ENCODE measurements around the gene PLPP6.
A peak's percentile ranks its signal among the peaks of the same experiment; 100 is the strongest.

The PLPP6 gene

DNA sequence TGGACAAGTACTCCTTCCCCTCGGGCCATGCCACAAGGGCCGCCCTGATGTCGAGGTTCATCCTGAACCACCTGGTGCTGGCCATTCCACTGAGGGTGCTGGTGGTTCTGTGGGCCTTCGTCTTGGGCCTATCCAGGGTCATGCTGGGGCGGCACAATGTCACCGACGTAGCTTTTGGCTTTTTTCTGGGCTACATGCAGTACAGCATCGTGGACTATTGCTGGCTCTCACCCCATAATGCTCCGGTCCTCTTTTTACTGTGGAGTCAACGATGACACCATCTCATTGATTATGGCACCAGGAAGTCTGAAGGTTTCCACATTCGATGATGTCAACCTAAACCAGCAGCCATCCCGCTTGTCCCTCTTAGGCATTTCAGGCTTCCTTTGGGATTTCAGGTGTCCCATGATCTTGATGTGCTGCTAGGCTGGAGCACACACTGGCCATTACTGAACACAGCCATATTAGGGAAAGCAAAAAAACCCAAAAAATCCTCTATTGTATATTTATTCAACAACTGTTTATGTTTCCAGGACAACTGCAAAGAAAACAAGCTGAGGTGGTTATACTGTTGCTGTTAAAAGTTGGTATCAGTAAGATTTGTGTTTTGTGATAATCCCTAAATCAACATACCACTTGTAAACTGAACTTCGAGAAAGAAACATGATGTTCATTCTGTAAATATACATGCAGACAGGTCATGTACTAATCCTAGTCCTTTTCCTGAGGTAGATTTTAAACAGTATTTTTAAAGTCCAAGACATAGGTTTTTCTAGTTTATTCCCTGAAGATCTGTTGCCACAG is 1.1 kb downstream of the PLPP6 start:
- no peak for DNase-seq

DNA sequence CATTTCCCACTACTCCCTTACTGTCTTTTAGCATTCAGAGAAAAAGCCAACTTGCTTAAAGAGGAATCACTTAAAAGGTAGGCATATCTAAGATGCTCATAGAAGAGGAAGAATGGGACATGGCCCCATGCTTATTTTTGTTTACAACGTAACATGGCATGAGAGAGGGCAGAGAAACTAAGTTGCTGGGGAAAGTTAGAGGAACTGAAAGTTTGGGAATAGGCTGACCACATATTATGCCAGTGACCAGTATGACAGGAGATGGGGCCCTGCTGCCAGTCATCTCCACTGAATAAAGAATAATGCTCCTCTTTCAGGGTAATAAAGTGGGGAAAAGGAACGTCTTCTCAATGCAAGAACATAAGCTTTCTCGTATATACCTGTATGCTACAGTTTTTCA is 1.9 kb downstream of the PLPP6 start:
- no peak for DNase-seq

DNA sequence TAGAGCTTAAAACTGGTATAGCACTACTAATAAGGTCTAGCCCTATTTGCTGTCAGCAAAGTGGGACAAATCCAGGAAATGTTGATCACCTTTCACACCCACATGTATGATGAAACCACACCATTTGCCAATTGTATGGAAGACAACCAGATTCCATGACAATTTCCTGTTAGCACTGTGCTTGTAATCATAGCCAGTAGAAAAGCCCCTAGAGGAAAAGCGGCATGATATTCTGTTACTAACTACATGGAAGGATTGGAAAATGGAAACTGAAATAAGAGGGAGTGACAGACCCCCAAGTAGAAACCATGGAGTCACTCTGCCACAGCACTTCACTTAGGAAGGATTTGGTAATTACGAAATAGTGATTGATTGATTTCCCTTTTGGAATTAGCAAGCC is 3.3 kb downstream of the PLPP6 start:
- DNase-seq: no peak

DNA sequence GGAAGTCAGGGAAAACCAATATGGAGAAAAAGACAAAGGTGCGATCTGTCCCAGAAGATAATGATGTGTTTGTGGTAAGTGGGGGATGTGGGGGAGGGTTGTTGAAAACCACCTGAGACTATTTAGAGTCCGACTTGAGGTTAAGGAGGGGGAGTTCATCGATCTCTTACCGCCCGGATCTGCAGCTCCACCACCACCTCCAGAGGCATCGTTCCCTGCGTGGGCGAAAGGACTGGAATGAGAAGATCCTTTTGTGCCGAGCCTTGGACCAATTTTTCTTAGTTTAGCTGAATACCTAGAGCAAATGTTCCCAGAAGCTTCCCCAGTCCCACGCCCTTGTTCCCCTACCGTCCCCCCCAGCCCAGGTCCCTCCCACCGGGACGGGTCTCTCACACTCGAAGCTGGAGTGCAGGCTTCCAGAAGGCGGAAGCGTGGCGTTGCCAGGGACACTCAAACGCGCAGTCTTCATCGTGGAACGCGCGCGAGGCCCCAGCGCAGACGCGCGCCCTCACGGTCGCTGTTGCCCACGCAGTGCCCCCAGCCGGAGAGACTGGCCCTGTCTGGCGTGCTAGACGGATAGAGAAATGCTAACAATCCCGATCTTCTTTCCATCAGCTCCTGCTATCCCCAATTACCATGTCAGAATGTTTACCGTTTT is 4.1 kb downstream of the PLPP6 start, which contains the start of gene SPATA6L:
Gene SPATA6L (minus strand): TSS at position 439 of the 658 bp plus-strand sequence. CDS start 230 bp downstream, at position 209.
- DNase-seq: peak; percentile 57

DNA sequence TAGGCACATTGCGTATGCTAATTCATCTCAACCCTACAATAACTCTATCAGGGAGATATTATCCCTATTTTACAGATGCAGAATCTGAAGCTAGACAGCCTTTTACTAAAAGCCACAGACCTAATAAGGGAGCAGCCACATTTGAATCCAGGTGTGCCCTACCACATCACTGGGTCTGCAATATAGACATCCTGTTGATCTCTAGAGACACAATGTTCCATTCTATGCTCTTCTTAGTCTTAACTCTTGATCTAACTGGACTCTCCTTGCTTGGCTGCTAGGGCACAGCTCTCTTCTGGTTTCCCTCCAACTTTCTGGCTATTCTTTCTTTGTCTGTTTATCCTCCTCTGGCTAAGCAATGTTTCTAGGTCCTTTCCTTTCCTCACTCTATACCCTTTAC is 5.6 kb downstream of the PLPP6 start:
- DNase-seq: no peak

DNA sequence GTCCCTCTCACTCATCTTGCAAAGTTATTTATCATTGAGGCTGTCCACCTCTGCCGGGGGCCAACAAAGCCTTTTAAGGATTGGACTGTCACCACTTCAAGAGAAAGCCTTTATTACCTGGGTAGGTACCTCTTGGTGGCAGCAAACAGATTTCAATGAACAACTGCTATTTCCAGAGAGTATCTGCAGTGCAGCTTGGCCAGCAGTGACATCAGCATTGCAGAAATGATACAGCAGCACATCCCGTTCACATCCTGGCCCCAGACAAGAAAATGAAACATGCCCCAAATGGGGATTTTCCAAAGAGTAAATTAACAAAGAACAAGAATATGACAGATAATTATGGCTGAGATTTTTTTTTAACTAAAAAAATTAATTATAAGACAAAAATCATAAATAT is 6.5 kb downstream of the PLPP6 start:
- DNase-seq: no peak

DNA sequence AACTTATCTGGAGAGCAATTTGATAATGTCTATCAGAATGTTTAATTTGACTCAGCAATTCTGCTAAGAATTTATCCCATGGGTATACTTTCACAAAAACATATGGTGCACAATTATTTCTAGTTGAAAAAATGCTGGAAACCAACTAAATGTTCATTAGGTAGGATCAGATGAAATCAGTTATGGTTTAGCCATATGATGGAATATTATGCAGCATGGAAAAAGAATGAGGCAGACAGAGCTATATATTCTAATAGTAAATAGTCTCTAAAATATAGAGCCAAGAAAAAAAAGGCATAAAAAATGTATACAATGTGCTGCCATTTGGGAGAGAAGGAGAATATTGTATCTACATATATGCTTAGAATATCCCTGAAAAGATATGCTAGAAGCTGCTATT is 7.8 kb downstream of the PLPP6 start:
- no peak for DNase-seq

DNA sequence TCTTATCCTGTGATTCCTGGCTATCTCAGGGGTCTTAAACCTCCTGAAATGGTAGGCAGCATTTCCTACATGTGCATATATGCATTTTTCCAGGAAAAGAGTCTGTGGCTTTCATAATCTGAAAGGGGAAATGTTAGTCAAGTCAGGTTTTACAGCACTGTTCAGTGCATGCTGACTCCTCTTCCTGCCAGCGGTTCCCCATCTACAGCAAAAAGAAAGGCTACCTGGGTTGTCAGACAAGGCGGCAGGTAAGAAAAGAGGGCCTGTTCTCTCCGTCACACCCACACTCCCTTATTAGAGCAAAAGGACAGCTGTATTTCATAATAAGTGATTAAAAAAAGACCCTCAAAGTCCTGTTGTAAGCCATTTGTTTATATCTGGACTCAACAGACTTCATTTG is 8.5 kb downstream of the PLPP6 start:
- DNase-seq: no peak

DNA sequence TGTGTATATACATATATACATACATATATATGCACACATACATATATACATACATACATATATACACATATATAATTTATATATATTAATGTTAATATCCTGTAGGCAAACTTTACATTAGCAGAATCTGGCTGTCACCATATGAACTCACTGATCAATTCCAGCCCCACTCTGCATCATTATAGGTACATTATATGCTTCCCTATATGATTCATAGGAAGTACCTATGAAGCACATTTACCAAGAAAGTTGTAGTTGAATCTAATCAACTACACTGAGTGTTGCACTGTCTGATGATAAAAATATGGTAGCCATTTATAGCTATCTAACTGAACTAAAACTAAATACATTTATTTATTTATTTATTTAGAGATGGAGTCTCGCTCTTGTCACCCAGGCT is 9.6 kb downstream of the PLPP6 start:
- no peak for DNase-seq

DNA sequence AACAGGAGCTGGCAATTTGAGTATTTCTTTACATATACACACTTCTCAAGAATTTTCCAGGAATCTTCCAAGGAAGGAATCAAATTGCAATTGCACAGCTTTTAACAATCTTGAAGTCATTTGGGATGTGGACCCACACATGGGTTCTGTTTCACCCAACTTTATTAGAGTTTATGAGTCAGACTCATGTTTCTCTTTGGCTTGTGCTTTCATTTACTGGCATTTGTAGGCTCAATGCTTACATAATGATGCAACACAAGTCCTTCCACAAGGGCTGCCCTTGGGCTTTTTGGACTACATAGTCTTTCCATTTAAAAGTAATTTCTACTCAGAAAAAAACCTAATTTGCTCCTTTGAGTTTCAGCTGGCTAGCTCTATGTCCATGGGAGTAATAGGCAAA is 12.7 kb downstream of the PLPP6 start:
- DNase-seq: no peak

DNA sequence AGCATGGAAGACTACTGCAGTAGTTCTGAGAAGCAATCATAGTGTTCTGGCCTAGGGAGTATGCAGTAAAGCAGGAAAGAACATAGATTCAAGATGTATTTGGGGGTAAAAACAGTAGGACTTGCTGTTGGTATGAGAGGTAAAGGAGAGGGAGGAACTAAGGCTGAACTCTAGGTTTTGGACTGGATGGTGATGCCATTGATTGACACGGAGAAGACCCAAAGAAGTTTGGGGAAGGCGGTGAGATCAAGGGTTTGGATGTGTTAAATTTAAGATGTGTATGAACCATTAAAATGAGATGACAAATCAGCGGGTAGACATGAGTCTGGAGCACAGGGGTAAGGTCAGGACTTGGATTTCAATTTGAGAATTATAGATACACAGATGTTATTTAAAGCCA is 15.3 kb downstream of the PLPP6 start:
- DNase-seq: no peak

DNA sequence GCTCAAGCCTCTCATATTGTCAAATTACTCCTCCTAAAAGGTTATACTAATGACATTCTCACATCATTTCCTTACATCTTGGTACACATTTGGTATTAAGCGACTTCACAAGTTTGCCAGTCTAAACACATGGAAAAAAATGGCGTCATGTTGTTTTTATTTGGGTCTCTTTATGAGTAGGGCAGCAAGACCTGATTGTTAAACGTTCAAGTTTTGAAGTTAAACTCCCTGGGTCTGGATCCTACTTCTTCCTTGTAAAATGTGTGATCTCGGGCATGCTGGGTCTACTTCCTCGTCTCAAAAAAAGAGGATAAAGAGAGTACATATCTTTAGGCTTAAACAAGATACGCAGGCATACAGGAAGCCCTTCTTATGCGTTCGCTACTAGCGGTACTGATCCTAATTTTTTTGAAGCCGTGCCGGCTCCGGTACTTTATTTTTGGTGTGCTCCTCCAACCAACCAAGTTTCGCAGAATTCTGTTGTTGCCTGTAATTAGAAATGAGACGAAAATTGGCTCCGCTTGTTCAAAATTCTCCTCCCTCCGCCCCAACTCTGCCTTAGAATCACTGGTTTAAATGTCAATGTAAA is 16.7 kb downstream of the PLPP6 start:
- peak; percentile 37 for DNase-seq

DNA sequence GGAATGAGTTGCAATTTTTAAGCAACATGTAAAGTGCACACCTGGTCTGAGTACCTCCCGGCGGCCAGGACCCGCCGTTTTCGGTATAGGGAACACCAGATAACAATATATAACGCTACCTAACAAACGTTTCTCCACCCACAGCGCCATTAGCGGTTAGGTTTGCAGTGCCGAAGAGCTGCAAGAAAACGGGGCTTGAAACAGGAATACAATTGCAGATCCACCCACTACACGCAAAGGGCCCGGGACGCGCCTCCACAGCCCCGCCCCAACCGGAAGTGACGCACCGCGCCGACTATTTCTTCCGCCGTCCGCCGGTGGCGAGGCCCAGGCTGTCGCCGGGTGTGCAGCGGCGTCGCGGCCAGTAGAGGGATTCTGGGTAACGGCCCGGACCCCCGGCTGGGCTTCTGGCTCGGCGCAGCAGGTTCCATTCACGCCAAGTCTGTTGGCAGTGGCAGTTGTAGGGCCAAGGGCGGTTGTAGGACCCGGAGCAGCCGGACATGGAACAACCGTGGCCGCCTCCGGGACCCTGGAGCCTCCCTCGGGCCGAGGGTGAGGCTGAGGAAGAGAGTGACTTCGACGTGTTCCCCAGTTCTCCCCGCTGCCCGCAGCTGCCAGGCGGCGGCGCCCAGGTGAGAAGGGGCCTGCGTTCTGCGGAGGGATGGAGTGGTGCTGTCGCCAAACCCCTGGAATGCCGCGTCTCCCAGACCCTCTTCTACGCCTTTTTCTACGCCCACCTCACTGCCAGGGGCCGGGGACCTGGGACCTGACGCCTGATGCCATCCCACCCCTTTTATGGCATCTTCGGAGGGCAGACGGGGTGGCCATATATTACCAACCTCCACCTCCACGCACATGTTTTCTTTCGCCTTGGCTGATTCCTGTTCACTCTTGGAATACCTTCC is 17.4 kb downstream of the PLPP6 start, which contains the start of gene CDC37L1:
Gene CDC37L1 (plus strand): TSS at position 302 of the 905 bp plus-strand sequence. CDS start 199 bp downstream, at position 501.
- peak; percentile 96 for DNase-seq

DNA sequence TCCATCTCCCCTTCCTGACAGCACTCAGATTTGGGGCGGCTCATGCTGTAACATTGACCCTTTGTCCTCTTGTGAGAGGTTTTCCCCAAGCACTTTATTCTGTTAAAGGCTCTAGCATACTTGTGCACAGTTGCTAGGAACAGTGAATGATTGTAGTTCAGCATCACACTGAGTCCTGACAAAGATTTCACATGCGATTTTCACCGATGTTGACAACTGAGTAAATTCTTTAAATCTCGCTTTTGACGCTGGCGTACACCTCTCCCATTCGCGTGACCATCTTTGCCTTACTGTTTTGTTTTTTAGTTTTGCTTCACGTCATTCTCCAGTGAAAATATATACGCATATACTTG is 18.1 kb downstream of the PLPP6 start:
- no peak for DNase-seq

DNA sequence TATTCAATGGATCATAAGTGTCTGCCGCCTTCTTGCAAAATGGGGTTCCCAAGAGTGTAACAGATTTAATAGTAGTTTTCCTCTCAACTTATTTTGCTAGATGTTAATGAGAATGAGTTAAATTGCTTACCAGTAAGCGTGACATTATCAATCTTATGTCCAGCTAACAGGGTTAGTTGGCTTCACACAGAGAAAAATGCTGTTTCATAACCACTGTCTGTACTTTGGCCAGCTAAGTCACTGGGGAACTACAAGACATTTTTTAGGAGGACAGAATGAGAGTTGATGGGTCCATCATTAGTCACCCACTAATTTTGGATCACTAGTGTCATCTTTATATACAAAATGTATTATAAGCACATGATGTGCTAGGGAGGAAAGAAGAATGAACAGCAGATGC is 18.7 kb downstream of the PLPP6 start:
- DNase-seq: no peak

DNA sequence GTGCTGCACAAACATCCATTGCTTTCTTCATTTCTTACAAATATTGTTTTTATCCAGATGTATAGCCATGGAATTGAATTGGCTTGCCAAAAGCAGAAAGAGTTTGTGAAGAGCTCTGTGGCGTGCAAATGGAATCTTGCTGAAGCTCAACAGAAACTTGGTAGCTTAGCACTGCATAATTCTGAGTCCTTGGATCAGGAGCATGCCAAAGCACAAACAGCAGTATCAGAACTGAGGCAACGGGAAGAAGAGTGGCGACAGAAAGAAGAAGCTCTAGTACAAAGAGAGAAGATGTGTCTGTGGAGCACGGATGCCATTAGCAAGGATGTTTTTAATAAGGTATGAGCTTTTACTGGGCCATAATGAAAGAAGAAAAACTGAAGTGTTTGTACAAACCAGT is 22.7 kb downstream of the PLPP6 start:
- no peak for DNase-seq

DNA sequence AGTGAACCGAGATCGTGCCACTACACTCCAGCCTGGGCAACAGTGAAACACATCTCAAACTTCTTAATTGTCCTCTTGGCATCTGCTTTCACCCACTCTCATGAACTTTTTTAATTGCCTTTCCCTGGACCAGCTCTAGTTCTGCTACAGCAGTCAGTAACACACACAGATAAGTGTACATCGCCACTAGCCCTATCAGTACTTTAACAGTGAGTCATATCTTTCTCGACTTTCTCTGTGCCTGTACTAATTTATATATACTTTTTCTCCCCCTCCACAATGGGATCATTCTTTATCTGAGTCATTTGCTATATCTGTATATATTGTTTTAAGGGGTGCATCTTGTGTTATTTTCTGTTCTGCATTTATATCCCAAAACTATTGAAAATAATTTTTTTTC is 24.0 kb downstream of the PLPP6 start:
- no peak for DNase-seq

DNA sequence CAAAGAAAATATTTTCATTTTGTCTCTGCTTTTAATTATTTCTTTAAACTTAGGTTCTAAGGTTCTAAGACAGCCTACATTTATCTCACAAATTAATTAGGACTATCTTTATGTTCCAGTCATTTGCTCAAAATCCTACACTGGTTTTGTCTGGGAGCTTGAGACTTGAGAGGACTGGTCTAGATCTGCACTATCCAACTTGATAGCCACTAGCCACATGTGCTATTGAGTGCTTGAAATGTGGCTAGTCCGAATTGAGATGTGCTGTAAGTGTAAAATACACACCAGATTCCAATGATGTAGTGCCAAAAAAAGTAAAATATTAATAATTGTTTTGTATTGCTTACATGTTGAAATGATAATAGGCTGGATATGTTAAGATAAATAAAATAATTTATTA is 24.5 kb downstream of the PLPP6 start:
- DNase-seq: no peak

DNA sequence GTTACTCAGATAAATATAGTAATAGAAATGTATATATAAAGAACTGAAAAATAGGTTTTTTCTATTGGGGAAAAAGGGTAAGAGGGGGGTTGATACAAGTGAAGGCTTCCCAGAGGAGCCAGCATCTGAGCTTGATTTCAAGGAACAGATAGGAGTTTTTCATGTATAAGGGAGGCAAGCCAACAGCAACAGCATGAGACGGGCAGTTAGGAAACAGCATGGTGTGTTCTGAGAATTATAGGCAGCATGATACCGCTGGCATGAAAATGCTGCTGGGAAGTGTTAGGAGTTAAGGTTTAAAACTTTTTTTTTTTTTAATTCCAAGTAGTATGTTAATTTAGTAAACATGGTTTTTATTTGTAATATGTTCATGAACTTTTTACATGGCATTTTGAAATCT is 26.9 kb downstream of the PLPP6 start:
- DNase-seq: no peak

DNA sequence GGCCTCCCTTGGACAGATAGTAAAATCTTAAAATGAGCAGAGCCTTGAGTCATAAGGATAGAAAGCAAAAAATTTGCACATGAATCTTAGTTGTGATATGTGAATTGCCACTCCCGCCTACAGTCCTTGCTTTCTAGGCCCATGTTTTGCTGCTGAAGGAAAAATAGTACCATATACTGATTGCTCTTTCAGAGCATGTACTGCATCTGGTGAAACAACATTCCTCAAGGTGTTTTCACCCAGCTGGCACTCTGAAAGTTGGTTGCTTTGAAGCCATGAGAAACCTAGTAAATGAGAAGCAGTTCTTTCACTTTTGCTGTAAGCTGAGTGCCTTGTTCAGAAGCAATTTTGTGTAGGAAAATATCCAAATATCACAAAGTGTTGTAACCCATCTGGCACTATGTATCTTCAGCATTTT is 27.6 kb downstream of the PLPP6 start:
- DNase-seq: no peak

DNA sequence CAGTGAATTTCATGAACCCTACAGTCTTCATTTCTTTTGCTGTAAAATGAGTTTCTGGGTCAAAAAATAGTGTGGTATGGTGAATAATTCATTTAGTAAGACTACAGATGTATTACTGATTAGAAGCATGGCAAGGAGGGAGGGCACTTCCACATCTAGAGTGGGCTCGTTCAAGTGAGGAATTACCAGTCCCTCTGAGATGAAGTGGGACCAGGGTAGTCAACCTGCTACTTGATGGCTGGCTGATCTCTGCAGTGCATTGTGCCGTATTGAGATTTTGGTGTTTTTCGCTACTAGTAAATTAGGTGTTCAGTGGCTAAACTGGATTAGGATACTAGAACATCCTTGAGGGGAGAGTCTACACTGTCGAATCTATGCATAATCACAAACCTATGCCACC is 28.1 kb downstream of the PLPP6 start:
- DNase-seq: no peak

DNA sequence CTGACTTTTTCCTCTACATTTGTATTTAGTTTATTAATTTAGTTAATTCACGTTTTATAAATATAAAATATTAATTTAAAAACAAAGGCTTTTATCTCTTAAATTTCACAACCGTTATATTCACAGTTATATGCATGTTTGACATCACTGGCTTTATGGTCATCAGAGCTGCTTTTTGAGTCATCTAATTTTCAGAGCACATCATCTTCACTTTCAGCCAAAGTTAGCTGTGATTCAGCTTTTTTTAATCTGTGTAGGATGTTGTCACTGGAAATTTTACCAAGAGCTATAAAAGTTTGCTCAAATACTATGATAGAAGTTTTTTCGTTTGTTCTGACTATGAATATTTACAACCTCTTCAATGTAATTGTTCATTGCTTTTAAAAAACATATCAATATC is 29.7 kb downstream of the PLPP6 start:
- DNase-seq: no peak

DNA sequence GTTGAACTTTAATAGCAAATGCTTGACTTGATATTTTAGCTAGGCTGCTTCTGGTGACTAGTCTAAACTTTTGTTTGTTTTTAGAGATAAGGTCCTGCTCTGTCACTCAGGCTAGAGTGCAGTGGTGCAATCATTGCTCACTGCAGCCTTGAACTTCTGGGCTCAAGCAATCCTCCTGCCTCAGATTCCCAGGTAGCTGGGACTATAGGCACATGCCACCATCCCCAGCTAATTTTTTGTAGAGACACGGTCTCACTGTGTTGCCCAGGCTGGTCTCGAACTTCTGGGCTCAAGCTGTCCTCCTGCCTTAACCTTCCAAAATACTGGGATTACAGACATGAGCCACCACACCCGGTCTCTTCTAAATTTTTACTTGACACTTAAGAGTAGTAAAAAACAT is 38.0 kb downstream of the PLPP6 start:
- no peak for DNase-seq

Measured in NCI-H1105 (cell line).